HG02943 (cell line): ENCODE results near the gene IRX3.

Experiments
- ATAC-seq: cut with Tn5 transposase; IDR thresholded peaks from one replicate; pipeline ENCODE4 v1.9.1; 2021; ENCODE audit warnings: mild to moderate bottlenecking, low read depth, moderate library complexity; ENCODE audit not compliant: unreplicated experiment

IRX3 gene

GRCh38 chr16:54286366-54287130, at the start of gene IRX3:
IRX3 (minus strand) TSS chr16:54286787; CDS start chr16:54286050, 737 bp downstream.
- ATAC-seq = no peak

GRCh38 chr16:54335230-54335629, 48.6 kb upstream of the IRX3 start:
- no peak for ATAC-seq

GRCh38 chr16:54334208-54334607, 47.6 kb upstream of the IRX3 start:
- no peak for ATAC-seq

- ATAC-seq = no peak
Measured at GRCh38 chr16:54331241-54332002, 44.8 kb upstream of the IRX3 start.

GRCh38 chr16:54327609-54328008, 41.0 kb upstream of the IRX3 start:
- no peak for ATAC-seq

DNA sequence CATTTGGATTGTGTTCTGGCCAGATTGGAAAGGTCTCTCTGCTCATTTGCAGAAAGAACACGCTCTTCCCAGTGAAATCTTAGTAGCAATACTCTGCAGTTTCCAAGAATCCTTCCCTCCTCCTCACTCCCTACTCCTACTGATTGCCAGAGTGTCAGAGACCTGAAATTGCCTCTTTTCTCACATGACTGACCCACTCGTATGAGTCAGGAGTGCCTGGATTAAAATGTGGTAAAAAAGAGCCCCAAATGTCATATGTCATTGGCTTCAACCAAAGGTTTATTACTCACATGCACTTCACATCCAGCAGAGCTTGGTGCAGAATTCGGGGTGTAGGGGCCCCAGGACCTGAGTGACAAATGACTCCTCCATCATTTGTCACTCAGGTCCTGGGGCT, 39.7 kb upstream of the IRX3 start:
- no peak for ATAC-seq

- no peak for ATAC-seq
Measured at GRCh38 chr16:54325616-54326265, 39.2 kb upstream of the IRX3 start.

- no peak for ATAC-seq
Measured at GRCh38 chr16:54324716-54325115, 38.1 kb upstream of the IRX3 start.

GRCh38 chr16:54320697-54321340, 34.2 kb upstream of the IRX3 start:
- no peak for ATAC-seq

DNA sequence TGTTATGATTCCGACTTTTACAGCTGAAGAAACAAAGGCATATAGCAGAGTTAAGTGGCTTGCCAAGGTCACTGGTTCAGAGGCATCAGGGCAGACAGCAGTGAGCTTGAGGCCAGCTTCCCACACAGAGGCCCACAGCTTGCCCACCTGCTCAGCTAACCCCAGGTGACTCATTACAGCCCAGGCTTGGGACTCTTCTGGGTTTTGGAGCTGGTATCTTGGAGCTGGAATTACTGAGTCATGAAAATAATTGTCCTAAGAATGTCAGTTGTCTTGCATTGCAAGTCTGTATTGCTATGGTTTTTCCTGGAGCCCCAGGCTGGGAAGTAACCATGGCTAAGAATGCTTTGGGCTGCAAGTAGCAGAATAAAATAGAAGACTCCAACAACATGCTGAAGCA, 32.4 kb upstream of the IRX3 start:
- no peak for ATAC-seq

- no peak for ATAC-seq
Measured at GRCh38 chr16:54317101-54317611, 30.6 kb upstream of the IRX3 start.

DNA sequence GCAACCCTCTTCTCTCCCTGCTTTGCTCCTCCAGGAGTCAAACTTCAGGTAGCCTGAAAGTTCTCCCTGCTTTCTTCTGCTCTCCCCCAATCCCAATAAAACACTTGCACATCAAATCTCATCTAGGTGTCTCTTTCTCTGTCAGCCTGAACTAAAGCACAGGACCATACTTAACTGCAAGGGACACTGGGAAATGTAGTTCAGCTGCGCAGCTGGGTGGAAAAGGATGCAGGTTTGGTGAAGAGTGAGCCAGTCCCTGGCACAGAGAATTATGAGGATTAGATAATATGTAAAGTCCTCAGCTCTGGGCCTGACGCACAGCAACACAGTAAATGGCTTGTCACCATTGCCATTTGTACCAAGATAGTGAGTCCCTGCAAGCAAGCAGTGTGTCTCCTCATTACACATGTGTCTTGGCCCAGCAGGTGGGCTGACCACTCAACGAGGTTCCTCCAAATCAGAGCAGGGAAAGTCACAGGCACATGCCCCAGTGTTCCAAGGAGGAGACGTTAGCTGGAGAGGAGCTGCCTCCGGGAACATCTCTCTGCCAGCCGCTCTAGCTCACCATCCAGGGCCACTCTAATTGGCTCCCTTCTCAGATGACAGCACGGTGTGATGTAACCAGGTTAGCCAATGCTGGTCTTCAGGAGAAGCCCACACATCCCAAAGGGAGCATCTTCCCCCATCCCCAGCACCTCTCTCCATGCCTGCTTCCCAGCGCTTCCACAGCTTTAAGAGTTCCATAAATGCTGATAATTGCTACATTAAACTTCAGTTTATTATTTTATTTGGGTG, 29.7 kb upstream of the IRX3 start:
- no peak for ATAC-seq

GRCh38 chr16:54313789-54314188, 27.2 kb upstream of the IRX3 start:
- ATAC-seq = no peak

DNA sequence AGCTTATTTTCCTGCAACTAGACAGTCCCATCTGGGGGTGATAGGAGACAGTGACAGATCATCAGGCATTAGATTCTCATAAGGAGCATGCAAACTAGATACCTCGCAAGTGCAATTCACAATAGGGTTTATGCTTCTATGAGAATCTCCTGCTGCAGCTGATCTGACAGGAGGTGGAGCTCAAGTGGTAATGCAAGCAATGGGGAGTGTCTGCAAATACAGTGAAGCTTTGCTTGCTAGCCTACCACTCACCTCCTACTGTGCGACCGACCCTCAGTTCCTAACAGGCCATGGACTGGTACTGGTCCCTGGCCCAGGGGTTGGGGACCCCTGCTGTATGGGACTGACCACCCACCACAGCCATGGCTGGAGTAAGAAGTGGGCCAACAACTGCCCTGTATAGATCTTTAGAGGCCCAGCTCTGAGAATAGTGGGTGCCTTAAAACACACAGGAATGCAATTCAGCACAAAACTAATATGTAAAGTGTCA, 26.0 kb upstream of the IRX3 start:
- no peak for ATAC-seq

GRCh38 chr16:54309341-54309740, 22.8 kb upstream of the IRX3 start:
- no peak for ATAC-seq

DNA sequence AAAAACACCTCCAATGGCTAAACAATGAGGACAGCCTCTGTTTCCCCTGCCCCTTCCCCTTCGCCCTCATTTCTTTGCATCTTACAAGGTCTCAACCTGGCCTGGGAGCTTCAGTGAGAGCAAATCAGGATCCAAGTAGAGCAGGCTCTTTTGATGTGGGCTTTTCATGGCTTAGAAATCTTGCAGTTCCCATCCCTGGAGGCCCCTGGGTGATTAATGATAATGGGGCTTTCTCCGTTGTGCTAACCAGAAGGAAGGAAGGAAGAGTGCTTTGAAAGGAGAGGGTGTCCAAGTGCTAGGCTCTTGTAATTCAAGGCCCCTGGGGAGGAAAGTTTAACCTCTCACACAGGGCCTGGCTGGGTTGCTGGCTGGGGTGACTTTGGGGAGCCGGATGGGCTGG, 18.5 kb upstream of the IRX3 start:
- no peak for ATAC-seq

GRCh38 chr16:54303613-54304012, 17.0 kb upstream of the IRX3 start:
- no peak for ATAC-seq

- ATAC-seq = no peak
Measured at GRCh38 chr16:54297154-54297553, 10.6 kb upstream of the IRX3 start.

GRCh38 chr16:54296543-54296942, 10.0 kb upstream of the IRX3 start:
- no peak for ATAC-seq
